H9 (cell line): ENCODE results near the gene PLEKHN1. TPM values are rescaled to one million over a fixed set of nuclear protein-coding genes. Genes with fewer than 3 reads are reported as not detected.

Experiments used
- DNase-seq: peaks from one replicate; pipeline ENCODE4 v3.0.0-alpha.2; 2017
- H2AFZ ChIP-seq: one replicate; pipeline ENCODE4 v1.6.1; 2013; ENCODE audit warnings: mild to moderate bottlenecking, low read length, control low read depth, moderate library complexity
- H2AK5ac ChIP-seq: 2 replicates; pipeline ENCODE4 v1.6.1; 2013; ENCODE audit warnings: low read length, control low read depth, mixed read lengths; ENCODE audit not compliant: insufficient read length
- H2BK120ac ChIP-seq: one replicate; pipeline ENCODE4 v1.6.1; 2013; ENCODE audit warnings: low read depth, mild to moderate bottlenecking, low read length, control low read depth, inconsistent platforms; ENCODE audit not compliant: poor library complexity, severe bottlenecking
- H2BK12ac ChIP-seq: 2 replicates; pipeline ENCODE4 v1.6.1; 2013; ENCODE audit warnings: low read length, control low read depth, mixed read lengths, low read depth; ENCODE audit not compliant: insufficient read length
- H2BK15ac ChIP-seq: 2 replicates; pipeline ENCODE4 v1.6.1; 2013; ENCODE audit warnings: low read depth, low read length, control low read depth
- H2BK20ac ChIP-seq: one replicate; pipeline ENCODE4 v1.6.1; 2013; ENCODE audit warnings: low read depth, mild to moderate bottlenecking, low read length, control low read depth, inconsistent platforms; ENCODE audit not compliant: poor library complexity, severe bottlenecking
- H2BK5ac ChIP-seq: 2 replicates; pipeline ENCODE4 v1.6.1; 2013; ENCODE audit warnings: low read length, control low read depth, mixed read lengths; ENCODE audit not compliant: insufficient read length
- H3K14ac ChIP-seq: 2 replicates; pipeline ENCODE4 v1.6.1; 2013; ENCODE audit warnings: low read length, control low read depth; ENCODE audit not compliant: insufficient read depth
- H3K18ac ChIP-seq: 2 replicates; pipeline ENCODE4 v1.6.1; 2013; ENCODE audit warnings: low read depth, mild to moderate bottlenecking, mixed read lengths, low read length, control low read depth; ENCODE audit not compliant: insufficient read length
- H3K23ac ChIP-seq: 2 replicates; pipeline ENCODE4 v1.6.1; 2013; ENCODE audit warnings: low read length, control low read depth, mixed read lengths, low read depth; ENCODE audit not compliant: insufficient read length
- H3K23me2 ChIP-seq: 2 replicates; pipeline ENCODE4 v1.6.1; 2013; ENCODE audit warnings: low read depth, mild to moderate bottlenecking, mixed read lengths, low read length, control low read depth; ENCODE audit not compliant: insufficient read length, poor library complexity, severe bottlenecking
- H3K27ac ChIP-seq: 2 replicates; pipeline ENCODE4 v1.5.1; 2013; ENCODE audit warnings: low read length, control low read depth, mixed read lengths, low read depth; ENCODE audit not compliant: insufficient read length
- H3K27me3 ChIP-seq: 2 replicates; pipeline ENCODE4 v1.6.1; 2013; ENCODE audit warnings: low read length, control low read depth, inconsistent platforms; ENCODE audit not compliant: insufficient read depth
- H3K4ac ChIP-seq: 2 replicates; pipeline ENCODE4 v1.6.1; 2013; ENCODE audit warnings: low read depth, mild to moderate bottlenecking, control low read depth, inconsistent platforms, low read length, moderate library complexity
- H3K4me1 ChIP-seq: 2 replicates; pipeline ENCODE4 v1.6.1; 2013; ENCODE audit warnings: low read length, control low read depth, inconsistent platforms; ENCODE audit not compliant: insufficient read depth
- H3K4me2 ChIP-seq: 2 replicates; pipeline ENCODE4 v1.6.1; 2013; ENCODE audit warnings: low read length, control low read depth, mixed read lengths; ENCODE audit not compliant: insufficient read length, insufficient read depth
- H3K56ac ChIP-seq: 2 replicates; pipeline ENCODE4 v1.6.1; 2013; ENCODE audit warnings: low read depth, mild to moderate bottlenecking, mixed read lengths, low read length, control low read depth; ENCODE audit not compliant: insufficient read length
- H3K79me1 ChIP-seq: 2 replicates; pipeline ENCODE4 v1.6.1; 2013; ENCODE audit warnings: low read depth, mild to moderate bottlenecking, moderate library complexity, low read length, control low read depth, inconsistent platforms; ENCODE audit not compliant: insufficient read depth, poor library complexity, severe bottlenecking
- H3K79me2 ChIP-seq: 2 replicates; pipeline ENCODE4 v1.6.1; 2013; ENCODE audit warnings: low read length, control low read depth, inconsistent platforms; ENCODE audit not compliant: insufficient read depth
- H3K9ac ChIP-seq: 2 replicates; pipeline ENCODE4 v1.6.1; 2013; ENCODE audit warnings: low read length, control low read depth, mixed read lengths; ENCODE audit not compliant: insufficient read length; ENCODE audit errors: extremely low read depth
- H3K9me3 ChIP-seq: one replicate; pipeline ENCODE4 v1.6.1; 2013; ENCODE audit warnings: low read depth, low read length, inconsistent platforms; ENCODE audit not compliant: control insufficient read depth
- H3T11ph ChIP-seq: one replicate; pipeline ENCODE4 v1.6.1; 2013; ENCODE audit warnings: mild to moderate bottlenecking, low read length, control low read depth, inconsistent platforms
- H4K20me1 ChIP-seq: one replicate; pipeline ENCODE4 v1.6.1; 2013; ENCODE audit not compliant: control insufficient read depth, insufficient read length, insufficient read depth
- H4K5ac ChIP-seq: 2 replicates; pipeline ENCODE4 v1.6.1; 2013; ENCODE audit warnings: low read depth, mild to moderate bottlenecking, mixed read lengths, low read length, control low read depth; ENCODE audit not compliant: insufficient read length
- H4K8ac ChIP-seq: replicated peaks from 2 replicates; pipeline ENCODE4 v1.6.1; 2013; ENCODE audit warnings: low read length, control low read depth, mixed read lengths, low read depth; ENCODE audit not compliant: insufficient read length
- H4K91ac ChIP-seq: 2 replicates; pipeline ENCODE4 v1.6.1; 2013; ENCODE audit warnings: low read depth, mild to moderate bottlenecking, moderate library complexity, mixed read lengths, low read length, control low read depth; ENCODE audit not compliant: insufficient read length
- H3K27ac Mint-ChIP-seq, 3 experiments: 2 replicates in 2 of 3; 3 replicates in 1 of 3; pipeline ENCODE4 v1.8.0; 2020 to 2021; ENCODE audit warnings: mixed read lengths in 3 of 3, mild to moderate bottlenecking in 1 of 3, moderate library complexity in 1 of 3
- H3K27me3 Mint-ChIP-seq: 2 replicates; pipeline ENCODE4 v1.8.0; 2021; ENCODE audit warnings: low read depth, mild to moderate bottlenecking, moderate library complexity, mixed read lengths
- H3K36me3 Mint-ChIP-seq, 3 experiments: 2 replicates in 2 of 3; 3 replicates in 1 of 3; pipeline ENCODE4 v1.8.0; 2020 to 2021; ENCODE audit warnings: low read depth in 3 of 3, mixed read lengths in 3 of 3; ENCODE audit not compliant: insufficient read depth in 1 of 3
- H3K4me1 Mint-ChIP-seq, 2 experiments: 2 replicates each; pipeline ENCODE4 v1.8.0; 2020; ENCODE audit warnings: mixed read lengths in 2 of 2
- H3K4me3 Mint-ChIP-seq, 2 experiments: 2 replicates in 1 of 2; 3 replicates in 1 of 2; pipeline ENCODE4 v1.8.0; 2020 to 2021; ENCODE audit warnings: mild to moderate bottlenecking in 2 of 2, mixed read lengths in 2 of 2, moderate library complexity in 1 of 2
- H3K9me3 Mint-ChIP-seq, 2 experiments: 2 replicates in 1 of 2; 3 replicates in 1 of 2; pipeline ENCODE4 v1.8.0; 2020; ENCODE audit warnings: mild to moderate bottlenecking in 2 of 2, mixed read lengths in 2 of 2, moderate library complexity in 1 of 2
- WGBS: extraction: QIAGEN DNeasy Blood & Tissue Kit; methylation state at CpG from one replicate; pipeline ENCODE4 v1.1.7; 2013; ENCODE audit warnings: missing lambda C conversion rate, low lambda C conversion rate, mixed read lengths; ENCODE audit not compliant: insufficient read length; ENCODE audit errors: extremely low coverage; 5-methylcytosine and 5-hydroxymethylcytosine counted together
- total RNA-seq: library from RNA; stranded (reverse); gene quantifications from 2 replicates; pipeline ENCODE4 v1.2.1, GENCODE V29; 2021
- TF ChIP-seq, protein P1 (sequence below): fragments of 200-600 bp; sonication (generic); conservative IDR thresholded peaks from 3 replicates; pipeline ENCODE4 v1.8.0; 2021; ENCODE audit warnings: antibody characterized with exemption, mild to moderate bottlenecking

PLEKHN1 gene
- total RNA-seq, 1 experiment from 2014 or later, result 3.0 TPM

DNA sequence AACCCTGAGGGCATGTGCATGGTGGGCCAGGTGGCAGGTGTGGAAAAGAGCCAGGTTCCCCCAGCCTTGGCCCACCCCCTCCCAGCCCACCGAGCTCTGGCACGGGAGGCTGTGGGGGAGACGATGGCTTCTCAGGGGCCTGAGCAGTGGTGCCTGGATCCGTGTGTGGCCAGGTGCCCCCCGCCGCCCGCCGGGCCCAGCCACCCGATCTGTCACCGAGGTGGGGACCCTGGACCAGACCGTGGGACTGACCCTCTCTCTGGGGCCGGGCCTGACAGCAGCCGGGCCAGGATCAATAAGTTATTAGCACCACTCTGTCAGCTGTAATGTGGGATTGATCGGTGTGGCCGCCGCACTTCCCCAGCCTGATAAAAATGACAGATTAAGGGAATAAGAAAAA, 28.8 kb upstream of the PLEKHN1 start:
- no peak overlapping the region; a peak in 1 of 7 replicates for H3K27ac Mint-ChIP-seq
- TF ChIP-seq, protein P1, sequence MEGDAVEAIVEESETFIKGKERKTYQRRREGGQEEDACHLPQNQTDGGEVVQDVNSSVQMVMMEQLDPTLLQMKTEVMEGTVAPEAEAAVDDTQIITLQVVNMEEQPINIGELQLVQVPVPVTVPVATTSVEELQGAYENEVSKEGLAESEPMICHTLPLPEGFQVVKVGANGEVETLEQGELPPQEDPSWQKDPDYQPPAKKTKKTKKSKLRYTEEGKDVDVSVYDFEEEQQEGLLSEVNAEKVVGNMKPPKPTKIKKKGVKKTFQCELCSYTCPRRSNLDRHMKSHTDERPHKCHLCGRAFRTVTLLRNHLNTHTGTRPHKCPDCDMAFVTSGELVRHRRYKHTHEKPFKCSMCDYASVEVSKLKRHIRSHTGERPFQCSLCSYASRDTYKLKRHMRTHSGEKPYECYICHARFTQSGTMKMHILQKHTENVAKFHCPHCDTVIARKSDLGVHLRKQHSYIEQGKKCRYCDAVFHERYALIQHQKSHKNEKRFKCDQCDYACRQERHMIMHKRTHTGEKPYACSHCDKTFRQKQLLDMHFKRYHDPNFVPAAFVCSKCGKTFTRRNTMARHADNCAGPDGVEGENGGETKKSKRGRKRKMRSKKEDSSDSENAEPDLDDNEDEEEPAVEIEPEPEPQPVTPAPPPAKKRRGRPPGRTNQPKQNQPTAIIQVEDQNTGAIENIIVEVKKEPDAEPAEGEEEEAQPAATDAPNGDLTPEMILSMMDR, result no peak
- H3K27me3 Mint-ChIP-seq, result peaks cover 75% of the 10 kb centered on the region

More for the DNA sequence above, 28.8 kb upstream of the PLEKHN1 start:
- Histone ChIP-seq H3K56ac (no peak overlapping the region), H3K14ac (no peak overlapping the region), H3K23ac (no peak overlapping the region), H2BK20ac (no peak overlapping the region), H3K27ac (no peak overlapping the region), H3K9me3 (no peaks in the 10 kb centered on the region), H2BK15ac (no peak overlapping the region), H3K4me1 (no peaks in the 10 kb centered on the region), H3K79me2 (no peaks in the 10 kb centered on the region), H3K4me2 (no peak overlapping the region), H2BK120ac (no peak overlapping the region), H3K27me3 (peaks cover 59% of the 10 kb centered on the region), H2BK5ac (no peak overlapping the region), H4K5ac (no peak overlapping the region), H2AFZ (no peak overlapping the region), H4K20me1 (no peaks in the 10 kb centered on the region), H2BK12ac (no peak overlapping the region), H4K8ac (no peak overlapping the region), H3K79me1 (no peaks in the 10 kb centered on the region), H3T11ph (no peak overlapping the region), H3K18ac (no peak overlapping the region), H3K9ac (no peak overlapping the region), H3K23me2 (peaks cover 3% of the 10 kb centered on the region), H4K91ac (no peak overlapping the region), H3K4ac (no peak overlapping the region), H2AK5ac (no peak overlapping the region)
- no CpG with 5 or more reads among the region's 16 CpGs for WGBS
- Mint-ChIP-seq H3K9me3 (no peaks in the 10 kb centered on the region), H3K4me1 (peaks cover 9 to 42% of the 10 kb centered on the region in 2 experiments), H3K36me3 (peaks cover 0 to 2% (median 0%) of the 10 kb centered on the region in 3 experiments; a peak in 1 of 7 replicates), H3K4me3 (no peak overlapping the region; a peak in 1 of 5 replicates)
- no peak for DNase-seq
